HG03095 (cell line): Measurements from ENCODE around the gene IL19.

Experiments
- ATAC-seq: cut with Tn5 transposase; IDR thresholded peaks from one replicate; pipeline ENCODE4 v1.9.1; 2021; ENCODE audit warnings: moderate library complexity; ENCODE audit not compliant: unreplicated experiment

IL19 gene, protein sequence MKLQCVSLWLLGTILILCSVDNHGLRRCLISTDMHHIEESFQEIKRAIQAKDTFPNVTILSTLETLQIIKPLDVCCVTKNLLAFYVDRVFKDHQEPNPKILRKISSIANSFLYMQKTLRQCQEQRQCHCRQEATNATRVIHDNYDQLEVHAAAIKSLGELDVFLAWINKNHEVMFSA

DNA sequence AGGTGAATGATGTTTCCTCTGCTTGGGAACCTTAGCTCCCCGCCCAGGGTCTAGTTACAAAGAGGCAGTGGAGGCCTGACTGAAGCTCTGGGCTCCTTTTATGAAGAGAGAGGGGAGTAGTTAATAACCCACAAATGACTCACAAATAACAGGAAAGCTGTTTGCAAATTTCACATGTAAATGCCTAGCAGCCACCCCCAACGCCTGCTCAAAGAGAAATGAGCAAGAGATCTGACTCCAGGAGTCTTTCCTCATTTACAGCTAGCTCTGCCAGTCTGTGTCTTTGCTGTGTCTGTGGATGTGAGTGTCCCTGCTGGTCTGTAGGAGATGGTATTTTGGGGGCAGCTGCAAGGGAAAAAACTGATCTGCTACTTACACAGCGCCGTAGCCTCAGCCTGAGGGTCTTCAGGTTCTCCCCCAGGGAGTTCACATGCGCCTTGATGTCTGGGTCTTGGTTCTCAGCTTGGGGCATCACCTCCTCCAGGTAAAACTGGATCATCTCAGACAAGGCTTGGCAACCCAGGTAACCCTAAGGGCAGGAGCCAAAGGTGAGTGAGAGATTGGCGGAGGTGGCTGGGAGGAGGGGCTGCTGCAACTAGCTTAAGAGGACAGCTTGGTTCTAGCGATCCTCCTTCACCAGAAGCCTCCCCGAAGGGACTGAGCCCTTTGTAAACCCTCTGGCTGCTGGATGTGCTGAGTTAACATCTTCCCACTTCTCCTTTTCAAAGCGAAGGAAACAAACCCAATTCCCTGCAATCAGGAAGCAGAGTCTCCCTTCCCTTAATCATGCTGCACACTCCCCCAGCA, at the start of gene IL19:
IL19 (plus strand) TSS at position 243 of the 807 bp plus-strand sequence. CDS start 65,890 bp downstream, outside the sequence.
- no peak for ATAC-seq

DNA sequence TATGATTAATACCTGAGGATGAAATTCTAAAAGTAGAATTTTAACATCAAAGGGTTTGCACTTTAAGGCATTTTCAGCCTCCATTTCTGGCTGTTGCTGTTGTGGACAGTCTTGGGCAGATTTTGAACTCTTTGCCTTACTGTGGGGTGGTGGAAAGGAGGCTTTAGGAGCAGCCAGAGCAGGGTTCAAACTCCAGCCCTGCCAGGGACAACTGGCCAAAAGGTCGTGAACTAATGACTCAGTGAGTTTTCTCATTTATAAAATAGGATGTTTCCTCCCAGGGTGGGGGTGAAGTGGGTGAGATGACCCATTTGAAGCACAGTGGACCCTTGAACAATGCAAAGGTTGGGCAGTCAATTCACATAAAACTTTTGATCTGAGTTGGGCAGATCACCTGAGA, 49.1 kb upstream of the IL19 start:
- ATAC-seq: no peak

GRCh38 chr1:206722751-206723461, 47.7 kb upstream of the IL19 start:
- ATAC-seq: no peak

GRCh38 chr1:206723462-206723804, 47.1 kb upstream of the IL19 start:
- ATAC-seq: no peak

DNA sequence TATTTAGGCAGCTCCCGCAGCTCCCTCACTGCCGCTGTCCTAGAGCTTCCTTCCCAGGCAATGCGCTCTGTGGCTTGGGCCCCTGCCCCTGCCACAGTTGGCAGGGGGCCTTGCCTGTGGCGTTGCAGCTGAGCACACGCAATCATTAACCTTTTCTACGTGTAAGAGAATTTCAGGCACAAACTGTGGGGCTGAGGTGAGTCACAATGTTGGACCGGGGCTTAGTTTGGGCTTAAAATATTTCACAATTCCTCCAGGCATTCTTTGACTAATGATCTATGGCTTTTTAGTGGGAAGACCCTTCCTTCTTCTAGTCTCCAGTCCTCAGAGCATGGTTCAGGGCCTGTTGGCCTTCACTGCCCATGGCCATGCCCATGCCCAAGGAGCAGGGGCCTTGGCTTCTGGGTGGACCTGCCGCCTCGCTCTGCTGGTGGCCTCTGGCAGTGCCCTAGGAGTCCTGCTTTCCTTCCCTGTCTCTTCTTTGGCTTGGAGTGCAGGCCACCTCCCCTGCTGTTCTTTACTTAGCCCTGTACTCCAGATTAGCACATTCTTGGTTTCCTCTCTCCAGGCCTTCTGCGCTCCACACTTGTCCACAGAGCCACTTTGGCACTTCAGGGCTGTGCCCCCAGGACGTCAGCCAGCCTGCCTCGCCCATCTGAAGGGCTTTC, 46.6 kb upstream of the IL19 start:
- ATAC-seq: no peak

GRCh38 chr1:206725109-206725963, 45.2 kb upstream of the IL19 start:
- no peak for ATAC-seq

DNA sequence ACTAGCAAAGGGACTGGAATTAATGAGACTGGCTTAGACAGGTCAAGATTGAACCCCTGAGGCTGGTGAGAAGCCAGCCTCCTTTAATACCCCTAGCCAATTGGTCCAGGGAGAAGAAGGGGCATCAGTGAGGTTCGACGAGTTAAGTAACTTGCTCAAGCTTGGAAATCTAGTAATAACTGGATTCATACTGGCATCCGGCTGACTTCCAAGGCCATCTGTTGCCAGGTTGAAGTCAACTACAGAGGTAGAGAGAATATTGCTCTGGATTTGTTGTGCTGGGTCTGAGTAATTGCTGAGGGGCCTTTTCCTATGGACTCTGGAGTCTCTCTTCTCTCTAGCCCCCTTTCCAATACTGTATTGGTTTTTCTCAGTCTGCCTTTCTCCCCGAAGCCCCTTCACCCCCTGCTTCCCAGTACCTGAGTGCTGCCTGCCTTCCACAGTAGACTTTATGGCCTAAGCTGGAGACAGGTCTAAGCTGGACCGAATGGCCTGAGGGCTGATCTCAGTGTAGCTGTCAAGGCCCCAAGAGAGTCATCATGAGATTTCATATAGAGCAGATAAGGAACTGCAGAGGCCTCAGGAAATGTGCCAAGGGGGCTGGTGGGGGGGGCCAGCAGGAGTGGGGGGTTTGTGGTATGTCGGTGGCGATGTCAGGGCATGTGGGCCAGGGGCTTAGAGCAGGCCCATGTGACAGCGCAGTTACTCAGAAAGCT, 42.4 kb upstream of the IL19 start:
- no peak for ATAC-seq

DNA sequence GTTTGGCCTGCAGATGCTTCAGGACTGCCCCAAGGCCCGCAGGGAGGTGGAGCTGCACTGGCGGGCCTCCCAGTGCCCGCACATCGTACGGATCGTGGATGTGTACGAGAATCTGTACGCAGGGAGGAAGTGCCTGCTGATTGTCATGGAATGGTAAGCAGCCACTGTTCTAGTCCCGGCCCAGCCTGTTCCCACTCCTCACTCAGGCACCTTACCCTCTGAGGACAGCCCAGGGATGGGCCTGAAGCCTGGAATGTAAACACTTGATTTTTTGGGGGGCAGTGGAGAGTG, 41.9 kb upstream of the IL19 start:
- no peak for ATAC-seq

DNA sequence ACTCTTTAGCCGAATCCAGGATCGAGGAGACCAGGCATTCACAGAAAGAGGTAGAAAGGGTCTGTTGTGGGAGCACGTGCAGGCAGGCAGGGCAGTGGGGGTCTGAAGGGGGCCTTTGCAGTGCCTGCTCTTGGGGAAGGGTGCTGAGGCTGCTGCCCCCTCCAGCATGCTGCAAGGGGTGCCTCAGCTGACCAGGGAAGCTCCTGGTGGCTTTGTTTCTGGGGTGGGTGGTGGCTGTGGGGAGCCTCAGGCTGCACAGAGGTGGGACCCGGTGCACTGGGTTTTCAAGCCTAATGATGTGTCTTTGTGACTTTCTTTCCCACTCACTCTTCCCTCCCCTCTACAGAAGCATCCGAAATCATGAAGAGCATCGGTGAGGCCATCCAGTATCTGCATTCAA, 41.5 kb upstream of the IL19 start:
- no peak for ATAC-seq

DNA sequence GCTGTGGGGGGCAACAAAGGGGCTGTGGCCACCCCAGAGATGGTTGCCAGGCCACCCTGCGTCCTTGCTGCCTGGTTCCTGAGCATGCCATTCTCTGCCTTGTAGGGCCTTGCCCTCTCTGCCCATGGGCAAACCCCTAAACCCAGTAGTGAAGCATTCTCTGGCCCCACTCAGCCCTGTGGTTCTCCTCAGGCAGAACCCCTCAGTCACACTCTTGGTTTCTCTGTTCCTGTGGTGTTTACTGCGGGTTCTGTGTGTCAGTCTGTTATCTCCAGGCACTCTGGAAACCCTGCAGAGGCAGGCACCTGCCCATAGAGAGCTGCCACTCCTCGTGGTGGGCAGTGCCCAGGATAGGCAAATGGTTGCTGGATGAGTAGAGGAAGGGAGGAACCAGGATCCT, 41.1 kb upstream of the IL19 start:
- no peak for ATAC-seq

DNA sequence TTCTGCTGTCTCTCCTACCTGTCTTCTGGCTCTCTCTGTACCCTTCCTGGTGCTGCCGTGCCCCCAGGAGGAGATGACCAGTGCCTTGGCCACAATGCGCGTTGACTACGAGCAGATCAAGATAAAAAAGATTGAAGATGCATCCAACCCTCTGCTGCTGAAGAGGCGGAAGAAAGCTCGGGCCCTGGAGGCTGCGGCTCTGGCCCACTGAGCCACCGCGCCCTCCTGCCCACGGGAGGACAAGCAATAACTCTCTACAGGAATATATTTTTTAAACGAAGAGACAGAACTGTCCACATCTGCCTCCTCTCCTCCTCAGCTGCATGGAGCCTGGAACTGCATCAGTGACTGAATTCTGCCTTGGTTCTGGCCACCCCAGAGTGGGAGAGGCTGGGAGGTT, 38.1 kb upstream of the IL19 start:
- ATAC-seq: no peak

- no peak for ATAC-seq
Measured at GRCh38 chr1:206732992-206733391, 37.6 kb upstream of the IL19 start.

DNA sequence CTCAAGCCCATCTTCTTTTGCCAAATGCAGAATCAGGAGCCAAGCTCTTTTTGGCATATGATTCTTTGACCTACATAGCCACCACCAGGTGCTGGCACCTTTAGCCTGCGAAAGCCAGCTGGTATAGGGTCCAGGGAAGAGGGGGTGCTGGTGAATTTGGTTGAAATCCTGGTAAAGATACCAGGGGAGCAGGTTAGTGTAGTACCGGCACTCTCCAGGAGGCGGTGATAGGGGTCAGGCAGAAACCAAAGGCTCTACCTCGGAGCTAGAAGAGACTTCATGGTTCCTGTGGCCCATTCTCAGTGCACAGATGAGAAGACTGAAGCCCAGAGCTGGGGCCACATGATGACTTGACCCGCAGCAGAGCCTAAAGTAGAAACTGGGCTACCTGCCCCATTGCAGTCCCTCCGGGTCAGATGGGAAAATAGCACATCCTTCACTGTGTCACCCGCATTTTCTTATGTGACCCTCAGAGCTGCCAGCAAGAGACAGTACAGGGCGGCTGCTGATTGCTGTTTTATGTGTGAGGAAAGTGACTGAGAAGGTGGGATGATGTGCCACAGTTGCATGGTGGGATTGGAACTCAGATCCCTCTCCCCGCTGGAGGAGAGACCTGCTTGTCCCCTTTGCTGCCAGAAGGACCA, 36.0 kb upstream of the IL19 start:
- ATAC-seq: no peak

- ATAC-seq: no peak
Measured at GRCh38 chr1:206735553-206736031, 35.0 kb upstream of the IL19 start.

GRCh38 chr1:206736878-206737728, 33.5 kb upstream of the IL19 start:
- ATAC-seq: no peak

GRCh38 chr1:206737729-206738201, 32.8 kb upstream of the IL19 start:
- ATAC-seq: no peak

DNA sequence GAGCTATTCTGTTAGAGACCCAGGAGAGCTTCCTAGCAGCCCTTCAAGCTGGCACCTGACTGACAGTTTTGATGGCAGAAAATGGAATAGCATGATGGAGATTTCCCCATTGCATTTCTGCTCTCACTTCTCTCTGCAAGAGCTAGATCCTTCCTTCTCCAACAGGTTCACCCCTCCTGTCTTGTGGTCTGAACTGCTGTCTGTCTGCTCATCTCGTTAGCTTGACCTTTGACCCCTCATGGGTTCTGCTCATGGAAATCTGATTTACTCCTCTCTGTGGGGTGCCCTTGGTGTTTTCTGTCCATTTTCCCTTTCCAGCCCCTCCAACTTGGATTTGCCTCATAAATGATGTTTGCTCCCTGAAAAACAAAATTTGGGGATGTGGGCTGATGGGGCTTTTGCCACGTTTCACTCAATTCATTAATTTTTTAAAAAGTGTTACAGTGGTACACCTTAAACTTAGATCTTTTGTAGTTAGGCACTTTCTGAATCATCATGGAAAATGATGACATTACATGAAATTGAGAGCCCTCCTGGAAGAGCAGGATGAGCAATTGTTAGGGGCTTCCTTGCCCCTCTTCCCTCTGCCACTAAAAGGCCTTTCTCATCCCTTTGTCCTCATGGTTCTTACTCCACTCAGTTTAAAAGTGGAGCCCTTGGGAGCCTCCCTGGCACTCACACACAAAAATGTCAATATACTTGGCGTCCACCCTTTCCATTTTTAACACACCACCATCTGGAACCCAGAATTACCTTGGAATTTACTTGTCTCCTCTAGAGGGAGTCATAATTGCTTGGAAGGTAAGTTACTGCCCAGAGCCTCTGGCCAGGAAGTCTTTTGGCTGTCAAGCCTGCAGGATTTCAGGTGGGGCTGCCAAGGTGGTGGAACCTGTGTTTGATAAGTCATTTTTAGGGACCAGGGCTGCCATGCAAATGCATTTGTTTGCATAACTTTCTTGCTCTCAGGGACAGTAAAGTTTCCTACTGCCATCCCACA, 31.9 kb upstream of the IL19 start:
- no peak for ATAC-seq
